Neural cell (in vitro differentiated cells): ENCODE measurements around the gene TTK.
"Not testable (repeated sequence)": the region's sequence is repeated elsewhere in the genome, so short reads cannot be mapped to it uniquely, and the experiment has no call there.

Experiments used
- CTCF ChIP-seq: fragments of 450-650 bp; IDR thresholded peaks from 2 replicates; pipeline ENCODE4 v1.5.1; 2014; ENCODE audit warnings: antibody characterized with exemption, mild to moderate bottlenecking, moderate library complexity; ENCODE audit not compliant: poor library complexity, severe bottlenecking
- EZH2 ChIP-seq: fragments of 200-600, 300-800 bp; shearing (Covaris generic), sonication (generic); IDR thresholded peaks from 2 replicates; pipeline ENCODE4 v1.6.1; 2014; ENCODE audit warnings: antibody characterized with exemption, low read length, borderline replicate concordance, mild to moderate bottlenecking; ENCODE audit not compliant: insufficient read depth, poor library complexity, severe bottlenecking
- MXI1 ChIP-seq: fragments of 450-650 bp; conservative IDR thresholded peaks from 2 replicates; pipeline ENCODE4 v1.6.1; 2014; ENCODE audit warnings: antibody characterized with exemption, mild to moderate bottlenecking; ENCODE audit not compliant: poor library complexity, severe bottlenecking
- RAD21 ChIP-seq: fragments of 450-650 bp; conservative IDR thresholded peaks from 2 replicates; pipeline ENCODE4 v1.6.1; 2014; ENCODE audit warnings: antibody characterized with exemption, mild to moderate bottlenecking, moderate library complexity
- TAF1 ChIP-seq: IDR thresholded peaks from 2 replicates; pipeline ENCODE4 v1.6.1; 2012; ENCODE audit warnings: low read depth

DNA sequence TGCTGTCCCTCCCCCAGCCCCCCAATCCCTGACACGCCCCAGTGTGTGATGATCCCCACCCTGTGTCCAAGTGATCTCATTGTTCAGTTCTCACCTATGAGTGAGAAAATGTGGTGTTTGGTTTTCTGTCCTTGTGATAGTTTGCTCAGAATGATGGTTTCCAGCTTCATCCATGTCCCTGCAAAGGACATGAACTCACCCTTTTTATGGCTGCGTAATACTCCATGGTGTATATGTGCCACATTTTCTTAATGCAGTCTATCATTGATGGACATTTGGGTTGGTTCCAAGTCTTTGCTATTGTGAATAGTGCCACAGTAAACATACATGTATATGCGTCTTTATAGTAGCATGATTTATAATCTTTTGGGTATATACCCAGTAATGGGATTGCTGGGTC, 43.8 kb downstream of the TTK start:
- TF ChIP-seq CTCF, MXI1, EZH2, TAF1, RAD21: not testable (repeated sequence)
